A549 (cell line): ENCODE data around the gene NUP214.

ENCODE experiments used
- BCL3 ChIP-seq: fragments of >200 bp; sonication (Bioruptor Twin); formaldehyde crosslinking; IDR thresholded peaks from 3 replicates; pipeline ENCODE4 v1.6.1; 2016
- CHD4 ChIP-seq: fragments of 200-600 bp; sonication (generic); IDR thresholded peaks from 2 replicates; pipeline ENCODE4 v1.6.1; 2016; ENCODE audit warnings: antibody characterized with exemption, mild to moderate bottlenecking, borderline replicate concordance
- CTCF ChIP-seq: fragments of >200 bp; sonication (Bioruptor Twin); formaldehyde crosslinking; IDR thresholded peaks from 3 replicates; pipeline ENCODE4 v1.5.1; 2016
- EP300 ChIP-seq, 2 experiments: fragments of >200 bp; sonication (Bioruptor Twin); formaldehyde crosslinking; IDR thresholded peaks; 2 replicates in 1 of 2; 3 replicates in 1 of 2; pipeline ENCODE4 v1.6.1; 2016 to 2017
- SMC3 ChIP-seq: fragments of >200 bp; sonication (Bioruptor Twin); formaldehyde crosslinking; IDR thresholded peaks from 3 replicates; pipeline ENCODE4 v1.6.1; 2018; ENCODE audit warnings: inconsistent platforms

- TF ChIP-seq CTCF (no peak), BCL3 (no peak), EP300 (IDR thresholded peaks at IDR 0.05) (no peak), SMC3 (no peak), CHD4 (no peak)
These were observed 103.6 kb downstream of the NUP214 start for GRCh38 chr9:131228988-131229387.
